DMS53 (cell line): ENCODE data around the gene ZNF396.

Source experiments
- DNase-seq: peaks from one replicate; lab custom pipeline; 2025; lab: John Stamatoyannopoulos, UW

Gene ZNF396

GRCh38 chr18:35335866-35336265 lies 41.3 kb downstream of the ZNF396 start:
- no peak for DNase-seq

- DNase-seq, result no peak
Measured at GRCh38 chr18:35334821-35335220, 42.3 kb downstream of the ZNF396 start.

GRCh38 chr18:35334212-35334611 lies 42.9 kb downstream of the ZNF396 start:
- DNase-seq, result no peak

- no peak for DNase-seq
Measured at GRCh38 chr18:35331367-35332087, 45.6 kb downstream of the ZNF396 start.

- no peak for DNase-seq
Measured at GRCh38 chr18:35328868-35329267, 48.3 kb downstream of the ZNF396 start.

GRCh38 chr18:35326695-35327387 lies 50.3 kb downstream of the ZNF396 start:
- peak; percentile 46 for DNase-seq

- no peak for DNase-seq
Measured at GRCh38 chr18:35324926-35325655, 52.0 kb downstream of the ZNF396 start.

GRCh38 chr18:35322486-35323458 lies 54.4 kb downstream of the ZNF396 start:
- DNase-seq, result peak; percentile 45
